Neural cell (in vitro differentiated cells): ENCODE measurements around the gene SPATS2L.

Experiments used
- EP300 ChIP-seq: fragments of 450-650 bp; conservative IDR thresholded peaks from 2 replicates; pipeline ENCODE4 v1.6.1; 2014; ENCODE audit warnings: antibody characterized with exemption, mild to moderate bottlenecking, moderate library complexity; ENCODE audit not compliant: poor library complexity, severe bottlenecking
- EZH2 ChIP-seq: fragments of 200-600, 300-800 bp; shearing (Covaris generic), sonication (generic); IDR thresholded peaks from 2 replicates; pipeline ENCODE4 v1.6.1; 2014; ENCODE audit warnings: antibody characterized with exemption, low read length, borderline replicate concordance, mild to moderate bottlenecking; ENCODE audit not compliant: insufficient read depth, poor library complexity, severe bottlenecking
- MXI1 ChIP-seq: fragments of 450-650 bp; conservative IDR thresholded peaks from 2 replicates; pipeline ENCODE4 v1.6.1; 2014; ENCODE audit warnings: antibody characterized with exemption, mild to moderate bottlenecking; ENCODE audit not compliant: poor library complexity, severe bottlenecking
- POLR2AphosphoS5 ChIP-seq: IDR thresholded peaks from 2 replicates; pipeline ENCODE4 v1.6.1; 2012
- RAD21 ChIP-seq: fragments of 450-650 bp; conservative IDR thresholded peaks from 2 replicates; pipeline ENCODE4 v1.6.1; 2014; ENCODE audit warnings: antibody characterized with exemption, mild to moderate bottlenecking, moderate library complexity
- SMC3 ChIP-seq: fragments of 450-650 bp; conservative IDR thresholded peaks from 2 replicates; pipeline ENCODE4 v1.6.1; 2014; ENCODE audit warnings: antibody characterized with exemption, mild to moderate bottlenecking, moderate library complexity; ENCODE audit not compliant: poor library complexity
- TAF1 ChIP-seq: IDR thresholded peaks from 2 replicates; pipeline ENCODE4 v1.6.1; 2012; ENCODE audit warnings: low read depth
- TF ChIP-seq, protein P1 (sequence below): fragments of 450-650 bp; IDR thresholded peaks from 2 replicates; pipeline ENCODE4 v1.5.1; 2014; ENCODE audit warnings: antibody characterized with exemption, mild to moderate bottlenecking, moderate library complexity; ENCODE audit not compliant: poor library complexity, severe bottlenecking
- TF ChIP-seq, protein P2 (sequence below): IDR thresholded peaks from 2 replicates; pipeline ENCODE4 v1.6.1; 2012; ENCODE audit warnings: borderline replicate concordance

DNA sequence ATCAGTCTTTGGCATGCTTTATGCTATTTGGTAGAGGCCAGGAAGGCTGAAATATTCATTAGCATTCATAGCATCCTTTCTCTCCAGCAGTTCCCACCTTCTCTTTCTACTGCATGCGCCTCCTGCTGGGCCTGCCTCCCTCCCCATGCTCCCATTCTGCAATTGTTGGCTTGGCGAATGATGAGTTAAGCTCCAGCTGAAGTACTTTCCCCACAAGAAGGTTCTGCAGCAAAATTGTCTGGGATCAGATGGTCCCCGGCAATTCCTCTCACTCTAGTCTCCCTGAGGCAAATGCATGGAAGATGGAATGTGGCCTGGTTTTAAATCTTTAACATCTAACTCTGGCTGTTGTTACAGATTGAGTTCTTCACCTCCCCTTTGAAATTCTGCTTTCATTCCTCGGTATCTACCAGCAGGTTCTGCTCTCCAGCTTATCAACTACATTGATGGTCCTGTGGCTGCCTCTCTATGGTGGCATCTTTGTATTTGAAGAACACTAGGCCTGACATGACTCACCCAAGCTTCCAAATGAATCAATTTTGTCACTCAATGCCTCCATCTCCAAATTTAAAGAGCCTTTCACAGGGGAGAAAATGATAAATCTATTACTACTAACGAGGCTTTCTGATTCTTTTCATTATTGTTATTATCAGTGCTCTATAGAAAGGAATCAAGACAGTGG, 147.5 kb downstream of the SPATS2L start:
- TF ChIP-seq, protein P1, sequence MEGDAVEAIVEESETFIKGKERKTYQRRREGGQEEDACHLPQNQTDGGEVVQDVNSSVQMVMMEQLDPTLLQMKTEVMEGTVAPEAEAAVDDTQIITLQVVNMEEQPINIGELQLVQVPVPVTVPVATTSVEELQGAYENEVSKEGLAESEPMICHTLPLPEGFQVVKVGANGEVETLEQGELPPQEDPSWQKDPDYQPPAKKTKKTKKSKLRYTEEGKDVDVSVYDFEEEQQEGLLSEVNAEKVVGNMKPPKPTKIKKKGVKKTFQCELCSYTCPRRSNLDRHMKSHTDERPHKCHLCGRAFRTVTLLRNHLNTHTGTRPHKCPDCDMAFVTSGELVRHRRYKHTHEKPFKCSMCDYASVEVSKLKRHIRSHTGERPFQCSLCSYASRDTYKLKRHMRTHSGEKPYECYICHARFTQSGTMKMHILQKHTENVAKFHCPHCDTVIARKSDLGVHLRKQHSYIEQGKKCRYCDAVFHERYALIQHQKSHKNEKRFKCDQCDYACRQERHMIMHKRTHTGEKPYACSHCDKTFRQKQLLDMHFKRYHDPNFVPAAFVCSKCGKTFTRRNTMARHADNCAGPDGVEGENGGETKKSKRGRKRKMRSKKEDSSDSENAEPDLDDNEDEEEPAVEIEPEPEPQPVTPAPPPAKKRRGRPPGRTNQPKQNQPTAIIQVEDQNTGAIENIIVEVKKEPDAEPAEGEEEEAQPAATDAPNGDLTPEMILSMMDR, result no peak
- TF ChIP-seq EZH2 (no peak), EP300 (no peak), POLR2AphosphoS5 (no peak), TAF1 (no peak), RAD21 (no peak), SMC3 (no peak), MXI1 (no peak)
- TF ChIP-seq, protein P2, sequence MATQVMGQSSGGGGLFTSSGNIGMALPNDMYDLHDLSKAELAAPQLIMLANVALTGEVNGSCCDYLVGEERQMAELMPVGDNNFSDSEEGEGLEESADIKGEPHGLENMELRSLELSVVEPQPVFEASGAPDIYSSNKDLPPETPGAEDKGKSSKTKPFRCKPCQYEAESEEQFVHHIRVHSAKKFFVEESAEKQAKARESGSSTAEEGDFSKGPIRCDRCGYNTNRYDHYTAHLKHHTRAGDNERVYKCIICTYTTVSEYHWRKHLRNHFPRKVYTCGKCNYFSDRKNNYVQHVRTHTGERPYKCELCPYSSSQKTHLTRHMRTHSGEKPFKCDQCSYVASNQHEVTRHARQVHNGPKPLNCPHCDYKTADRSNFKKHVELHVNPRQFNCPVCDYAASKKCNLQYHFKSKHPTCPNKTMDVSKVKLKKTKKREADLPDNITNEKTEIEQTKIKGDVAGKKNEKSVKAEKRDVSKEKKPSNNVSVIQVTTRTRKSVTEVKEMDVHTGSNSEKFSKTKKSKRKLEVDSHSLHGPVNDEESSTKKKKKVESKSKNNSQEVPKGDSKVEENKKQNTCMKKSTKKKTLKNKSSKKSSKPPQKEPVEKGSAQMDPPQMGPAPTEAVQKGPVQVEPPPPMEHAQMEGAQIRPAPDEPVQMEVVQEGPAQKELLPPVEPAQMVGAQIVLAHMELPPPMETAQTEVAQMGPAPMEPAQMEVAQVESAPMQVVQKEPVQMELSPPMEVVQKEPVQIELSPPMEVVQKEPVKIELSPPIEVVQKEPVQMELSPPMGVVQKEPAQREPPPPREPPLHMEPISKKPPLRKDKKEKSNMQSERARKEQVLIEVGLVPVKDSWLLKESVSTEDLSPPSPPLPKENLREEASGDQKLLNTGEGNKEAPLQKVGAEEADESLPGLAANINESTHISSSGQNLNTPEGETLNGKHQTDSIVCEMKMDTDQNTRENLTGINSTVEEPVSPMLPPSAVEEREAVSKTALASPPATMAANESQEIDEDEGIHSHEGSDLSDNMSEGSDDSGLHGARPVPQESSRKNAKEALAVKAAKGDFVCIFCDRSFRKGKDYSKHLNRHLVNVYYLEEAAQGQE, result no peak
